ENCODE measurements around the gene MCC. TPM values are rescaled to one million over a fixed set of nuclear protein-coding genes. Genes with fewer than 3 reads are reported as not detected.

MCC gene
- total RNA-seq, 4 donors from 2014 or later: 5.1 to 22.3 (median 13.0) TPM

DNA sequence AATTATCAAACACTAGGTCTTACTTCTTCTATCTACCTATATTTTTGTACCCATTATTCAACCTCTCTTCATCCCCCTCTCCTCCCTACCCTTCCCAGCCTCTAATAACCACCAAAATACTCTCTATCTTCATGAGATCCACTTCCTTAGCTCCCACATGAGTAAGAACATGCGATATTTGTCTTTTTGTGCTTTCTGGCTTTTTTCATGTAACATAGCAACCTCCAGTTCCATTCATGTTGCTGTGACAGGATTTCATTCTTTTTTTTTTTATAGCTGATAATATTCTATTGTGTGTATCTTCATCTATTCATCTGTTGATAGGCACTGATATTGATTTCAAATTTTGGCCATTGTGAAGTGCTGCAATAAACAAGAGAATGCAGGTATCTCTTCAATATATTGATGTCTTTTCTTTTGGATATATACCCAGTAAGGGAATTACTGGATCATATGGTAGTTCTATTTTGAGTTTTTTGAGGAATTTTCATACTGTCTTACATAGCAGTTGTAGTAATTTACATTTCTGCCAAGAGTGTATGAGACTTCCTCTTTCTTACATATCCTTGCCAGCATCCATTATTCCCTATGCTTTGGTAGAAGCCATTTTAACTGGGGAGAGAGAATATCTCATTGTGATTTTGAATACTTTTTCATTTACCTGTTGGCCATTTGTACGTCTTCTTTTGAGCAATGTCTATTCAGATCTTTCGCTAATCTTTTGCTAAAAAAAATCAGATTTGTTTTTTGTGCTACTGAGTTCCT lies 354.9 kb downstream of the MCC start:
- Histone ChIP-seq H3K9me3 (no peaks in the 10 kb centered on the region), H3K27me3 (no peaks in the 10 kb centered on the region), H3K27ac (no peak overlapping the region), H3K36me3 (no peaks in the 10 kb centered on the region), H3K4me1 (no peaks in the 10 kb centered on the region), H3K4me3 (replicated peaks in 1 of 3) (no peak overlapping the region)
- no peak for DNase-seq
- no peak for TF ChIP-seq POLR2A (IDR thresholded peaks at IDR 0.05)
- TF ChIP-seq, protein P1, sequence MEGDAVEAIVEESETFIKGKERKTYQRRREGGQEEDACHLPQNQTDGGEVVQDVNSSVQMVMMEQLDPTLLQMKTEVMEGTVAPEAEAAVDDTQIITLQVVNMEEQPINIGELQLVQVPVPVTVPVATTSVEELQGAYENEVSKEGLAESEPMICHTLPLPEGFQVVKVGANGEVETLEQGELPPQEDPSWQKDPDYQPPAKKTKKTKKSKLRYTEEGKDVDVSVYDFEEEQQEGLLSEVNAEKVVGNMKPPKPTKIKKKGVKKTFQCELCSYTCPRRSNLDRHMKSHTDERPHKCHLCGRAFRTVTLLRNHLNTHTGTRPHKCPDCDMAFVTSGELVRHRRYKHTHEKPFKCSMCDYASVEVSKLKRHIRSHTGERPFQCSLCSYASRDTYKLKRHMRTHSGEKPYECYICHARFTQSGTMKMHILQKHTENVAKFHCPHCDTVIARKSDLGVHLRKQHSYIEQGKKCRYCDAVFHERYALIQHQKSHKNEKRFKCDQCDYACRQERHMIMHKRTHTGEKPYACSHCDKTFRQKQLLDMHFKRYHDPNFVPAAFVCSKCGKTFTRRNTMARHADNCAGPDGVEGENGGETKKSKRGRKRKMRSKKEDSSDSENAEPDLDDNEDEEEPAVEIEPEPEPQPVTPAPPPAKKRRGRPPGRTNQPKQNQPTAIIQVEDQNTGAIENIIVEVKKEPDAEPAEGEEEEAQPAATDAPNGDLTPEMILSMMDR (IDR thresholded peaks at IDR 0.05): no peak
- intact Hi-C loops (cut with DNase I): no loop called here
- WGBS, 2 donors: 96 to 97% methylated on average over 3 of the region's 3 CpGs

DNA sequence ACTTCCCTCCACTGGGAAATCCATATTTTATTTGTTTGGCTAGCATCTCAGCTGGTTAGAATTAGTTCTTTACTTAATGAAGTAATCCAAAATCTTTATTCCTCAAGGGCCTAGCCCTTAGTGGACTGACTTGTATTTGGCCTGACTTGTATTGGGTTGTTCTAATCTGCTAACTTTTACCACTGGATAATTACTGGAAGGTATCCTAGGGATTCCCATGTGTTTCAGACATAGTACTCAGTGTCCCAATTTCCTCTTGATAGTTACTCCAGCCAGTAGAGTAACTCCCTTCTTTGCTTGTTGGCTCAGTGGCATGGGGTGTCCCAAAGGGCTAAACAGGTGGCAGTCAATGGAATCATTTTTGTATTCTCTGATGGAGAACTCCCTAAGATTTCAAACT lies 355.7 kb downstream of the MCC start:
- TF ChIP-seq, protein P1 (IDR thresholded peaks at IDR 0.05): no peak
- no peak for TF ChIP-seq POLR2A (IDR thresholded peaks at IDR 0.05)
- no peaks in the 10 kb centered on the region for H3K9me3 ChIP-seq
- no peaks in the 10 kb centered on the region for H3K4me1 ChIP-seq
- H3K27ac ChIP-seq: no peak overlapping the region
- no peaks in the 10 kb centered on the region for H3K36me3 ChIP-seq
- DNase-seq: no peak
- intact Hi-C loops (cut with DNase I): no loop called here
- no peak overlapping the region for H3K4me3 ChIP-seq (replicated peaks in 1 of 3)
- H3K27me3 ChIP-seq: no peaks in the 10 kb centered on the region

DNA sequence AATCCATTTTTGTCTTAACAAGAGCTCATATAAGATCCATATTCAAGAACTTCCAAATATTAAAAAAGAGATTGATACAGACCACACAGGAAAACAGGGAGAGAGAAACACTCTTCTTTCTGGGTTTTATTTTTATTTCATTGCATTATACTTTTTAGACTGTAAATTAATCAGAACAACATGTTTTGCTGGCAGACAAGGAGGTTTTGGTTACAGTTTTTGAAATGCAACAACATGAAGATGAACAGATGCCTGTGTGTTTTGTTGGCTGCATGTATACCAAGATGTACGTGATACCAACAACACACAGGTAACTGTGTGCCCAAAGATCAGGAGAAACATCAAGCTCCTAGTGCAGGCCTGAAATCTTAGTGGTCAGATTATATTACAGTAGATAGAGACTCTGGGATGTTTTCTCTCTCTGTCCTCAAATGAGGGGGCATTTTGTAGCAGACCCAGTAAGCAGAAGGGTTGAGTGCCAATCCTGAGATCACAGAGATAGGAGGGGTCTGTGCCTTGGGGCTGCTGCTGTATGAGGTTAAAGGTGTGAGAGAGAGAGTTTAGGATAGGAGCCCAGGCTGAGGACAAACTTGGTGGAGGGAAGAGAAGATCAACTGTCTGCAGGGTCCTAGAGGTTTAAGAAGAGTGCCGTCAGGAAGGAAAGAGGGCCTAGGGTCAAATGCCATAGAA lies 359.5 kb downstream of the MCC start:
- intact Hi-C loops (cut with DNase I): no loop called here
- no peak overlapping the region for H3K27ac ChIP-seq
- TF ChIP-seq, protein P1 (IDR thresholded peaks at IDR 0.05): no peak
- WGBS, 2 donors: 50 to 90% methylated on average over 2 of the region's 2 CpGs
- no peaks in the 10 kb centered on the region for H3K36me3 ChIP-seq
- H3K4me3 ChIP-seq (replicated peaks in 1 of 3): no peak overlapping the region
- DNase-seq: no peak
- no peaks in the 10 kb centered on the region for H3K9me3 ChIP-seq
- H3K27me3 ChIP-seq: no peaks in the 10 kb centered on the region
- no peaks in the 10 kb centered on the region for H3K4me1 ChIP-seq

DNA sequence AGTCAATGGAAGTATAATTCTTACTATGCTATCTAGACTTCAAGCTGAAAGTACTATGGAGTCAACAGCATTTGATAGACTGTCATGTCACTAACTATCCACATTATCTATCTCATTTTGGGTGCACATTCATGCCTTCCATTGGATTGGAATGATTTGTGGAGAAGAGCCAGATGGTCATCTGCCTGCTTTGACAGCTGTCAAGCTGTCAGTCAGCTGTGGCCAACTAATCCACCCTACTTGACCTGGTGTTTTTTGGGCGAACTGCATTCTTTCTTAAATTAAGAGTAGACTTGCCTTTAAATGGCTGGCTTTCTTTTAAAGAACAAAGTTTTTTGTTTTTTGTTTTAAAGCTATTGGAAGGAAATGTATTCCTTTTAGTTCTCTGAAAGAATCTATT lies 360.2 kb downstream of the MCC start:
- no peaks in the 10 kb centered on the region for H3K9me3 ChIP-seq
- 96 to 100% methylated on average over 1 of the region's 1 CpG for WGBS, 2 donors
- DNase-seq: no peak
- H3K27me3 ChIP-seq: no peaks in the 10 kb centered on the region
- TF ChIP-seq, protein P1 (IDR thresholded peaks at IDR 0.05): no peak
- no peak for TF ChIP-seq POLR2A (IDR thresholded peaks at IDR 0.05)
- no peaks in the 10 kb centered on the region for H3K4me1 ChIP-seq
- H3K4me3 ChIP-seq (replicated peaks in 1 of 3): no peak overlapping the region
- intact Hi-C loops (cut with DNase I): no loop called here
- no peaks in the 10 kb centered on the region for H3K36me3 ChIP-seq
- no peak overlapping the region for H3K27ac ChIP-seq

DNA sequence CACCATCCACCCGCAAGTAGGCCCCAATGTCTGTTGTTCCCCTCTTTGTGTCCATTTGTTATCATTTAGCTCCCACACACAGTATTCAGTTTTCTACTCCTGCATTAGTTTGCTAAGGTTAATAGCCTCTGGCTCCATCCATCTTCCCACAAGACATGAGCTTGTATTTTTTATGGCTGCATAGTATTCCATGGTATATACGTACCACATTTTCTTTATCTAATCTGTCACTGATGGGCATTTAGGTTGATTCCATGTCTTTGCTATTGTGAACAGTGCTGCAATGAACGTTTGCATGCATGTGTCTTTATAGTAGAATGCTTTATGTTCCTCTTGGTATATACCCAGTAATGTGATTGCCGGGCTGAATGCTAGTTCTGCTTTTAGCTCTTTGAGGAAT lies 361.2 kb downstream of the MCC start:
- intact Hi-C loops (cut with DNase I): no loop called here
- Histone ChIP-seq H3K27me3 (no peaks in the 10 kb centered on the region), H3K9me3 (no peaks in the 10 kb centered on the region), H3K4me3 (replicated peaks in 1 of 3) (no peak overlapping the region), H3K4me1 (no peaks in the 10 kb centered on the region), H3K27ac (no peak overlapping the region), H3K36me3 (no peaks in the 10 kb centered on the region)
- WGBS, 2 donors: 71 to 74% methylated on average over 4 of the region's 4 CpGs
- no peak for DNase-seq
- TF ChIP-seq POLR2A (IDR thresholded peaks at IDR 0.05): no peak

Measured in thyroid gland (tissue), 4 donors.